ENCODE data around the gene SLC26A11.

GRCh38 chr17:80232438-80232837, 12.2 kb downstream of the SLC26A11 start:
- TF ChIP-seq SIN3A (IDR thresholded peaks at IDR 0.05; ENCODE audit: low read depth) = no peak
- no peak for TF ChIP-seq EZH2phosphoT487 (IDR thresholded peaks at IDR 0.05; ENCODE audit: borderline replicate concordance)
- TF ChIP-seq POLR2A (IDR thresholded peaks at IDR 0.05; ENCODE audit: borderline replicate concordance, extremely low read depth, insufficient read depth, insufficient read length) = no peak
- TF ChIP-seq CTCF (IDR thresholded peaks at IDR 0.05 in 2 of 3, conservative IDR thresholded peaks at IDR 0.05 in 1 of 3; ENCODE audit: borderline replicate concordance in 1 of 3, insufficient read depth in 1 of 3, low read depth in 2 of 3, low read length in 2 of 3) = no peak
- TF ChIP-seq RAD21 (IDR thresholded peaks at IDR 0.05; ENCODE audit: low read depth) = no peak
- TF ChIP-seq ATF3 (IDR thresholded peaks at IDR 0.05) = no peak
- TF ChIP-seq POLR2AphosphoS5 (IDR thresholded peaks at IDR 0.05; ENCODE audit: low read depth, low read length) = no peak
- no peak for TF ChIP-seq EZH2 (IDR thresholded peaks at IDR 0.05)
- no peak for TF ChIP-seq YY1 (IDR thresholded peaks at IDR 0.05; ENCODE audit: extremely low read depth, insufficient replicate concordance, low read depth, low read length)

Measured in HCT116 (cell line).